Measurements from ENCODE around the gene ZNF878. TPM values are rescaled to one million over a fixed set of nuclear protein-coding genes. Genes with fewer than 3 reads are reported as not detected.

Gene ZNF878
- total and polyA plus RNA-seq, 2 of the 13 experiments (the other 11 are each of a cell fraction or from before 2014, with no cell fraction given), result 0.46 to 5.2 TPM

GRCh38 chr19:12085074-12085818 lies 32.5 kb upstream of the ZNF878 start (continued):
- TF ChIP-seq CSRNP2 (CRISPR knock-in tag; conservative IDR thresholded peaks at IDR 0.05; ENCODE audit: low read depth) (no peak), KIAA2018 (CRISPR knock-in tag; IDR thresholded peaks at IDR 0.05; ENCODE audit: borderline replicate concordance) (no peak), MAFK (conservative IDR thresholded peaks at IDR 0.05 in 1 of 2, IDR thresholded peaks at IDR 0.05 in 1 of 2; ENCODE audit: low read length in 2 of 2) (peak; percentile 52 to 78)
